Activated naive CD4-positive, alpha-beta T cell treated with anti-CD3 and anti-CD28 coated beads, Interleukin-2, amount 50 U/mL, for 24 hours (primary cell): Measurements from ENCODE around the gene PSMB1.

Experiments used
- H3K27ac Mint-ChIP-seq: one replicate; pipeline ENCODE4 v1.8.0; 2021; ENCODE audit warnings: mild to moderate bottlenecking, mixed read lengths
- H3K27me3 Mint-ChIP-seq: one replicate; pipeline ENCODE4 v1.8.0; 2021; ENCODE audit warnings: mixed read lengths
- H3K36me3 Mint-ChIP-seq: one replicate; pipeline ENCODE4 v1.8.0; 2021; ENCODE audit warnings: mixed read lengths
- H3K4me1 Mint-ChIP-seq: one replicate; pipeline ENCODE4 v1.8.0; 2021; ENCODE audit warnings: mixed read lengths
- H3K4me3 Mint-ChIP-seq: one replicate; pipeline ENCODE4 v1.8.0; 2021; ENCODE audit warnings: mild to moderate bottlenecking, mixed read lengths
- H3K9me3 Mint-ChIP-seq: one replicate; pipeline ENCODE4 v1.8.0; 2021; ENCODE audit warnings: mixed read lengths

The PSMB1 gene

GRCh38 chr6:170497841-170498301 is 55.2 kb downstream of the PSMB1 start:
- Mint-ChIP-seq H3K4me3 (no peak overlapping the region), H3K27me3 (peaks cover 45% of the 10 kb centered on the region), H3K4me1 (peaks cover 5% of the 10 kb centered on the region), H3K36me3 (peaks cover 13% of the 10 kb centered on the region), H3K27ac (no peak overlapping the region), H3K9me3 (peaks cover 5% of the 10 kb centered on the region)

- H3K27ac Mint-ChIP-seq: no peak overlapping the region
- H3K36me3 Mint-ChIP-seq: no peaks in the 10 kb centered on the region
- no peaks in the 10 kb centered on the region for H3K9me3 Mint-ChIP-seq
- H3K4me3 Mint-ChIP-seq: no peak overlapping the region
- H3K27me3 Mint-ChIP-seq: peaks cover 22% of the 10 kb centered on the region
- H3K4me1 Mint-ChIP-seq: no peaks in the 10 kb centered on the region
Measured at GRCh38 chr6:170493354-170493753, 59.8 kb downstream of the PSMB1 start.

GRCh38 chr6:170490259-170490658 is 62.8 kb downstream of the PSMB1 start:
- H3K27me3 Mint-ChIP-seq: peaks cover 19% of the 10 kb centered on the region
- no peaks in the 10 kb centered on the region for H3K4me1 Mint-ChIP-seq
- H3K4me3 Mint-ChIP-seq: no peak overlapping the region
- H3K36me3 Mint-ChIP-seq: no peaks in the 10 kb centered on the region
- H3K27ac Mint-ChIP-seq: no peak overlapping the region
- H3K9me3 Mint-ChIP-seq: no peaks in the 10 kb centered on the region

GRCh38 chr6:170489836-170490235 is 63.3 kb downstream of the PSMB1 start:
- no peak overlapping the region for H3K4me3 Mint-ChIP-seq
- H3K27me3 Mint-ChIP-seq: peaks cover 20% of the 10 kb centered on the region
- H3K27ac Mint-ChIP-seq: no peak overlapping the region
- H3K36me3 Mint-ChIP-seq: no peaks in the 10 kb centered on the region
- H3K9me3 Mint-ChIP-seq: no peaks in the 10 kb centered on the region
- no peaks in the 10 kb centered on the region for H3K4me1 Mint-ChIP-seq

- Mint-ChIP-seq H3K4me3 (no peak overlapping the region), H3K4me1 (no peaks in the 10 kb centered on the region), H3K9me3 (no peaks in the 10 kb centered on the region), H3K36me3 (no peaks in the 10 kb centered on the region), H3K27me3 (peaks cover 13% of the 10 kb centered on the region), H3K27ac (no peak overlapping the region)
Measured at GRCh38 chr6:170487707-170488329, 65.3 kb downstream of the PSMB1 start.

- no peaks in the 10 kb centered on the region for H3K4me1 Mint-ChIP-seq
- H3K36me3 Mint-ChIP-seq: no peaks in the 10 kb centered on the region
- no peaks in the 10 kb centered on the region for H3K9me3 Mint-ChIP-seq
- H3K27ac Mint-ChIP-seq: no peak overlapping the region
- no peak overlapping the region for H3K4me3 Mint-ChIP-seq
- H3K27me3 Mint-ChIP-seq: peaks cover 14% of the 10 kb centered on the region
Measured at GRCh38 chr6:170485159-170485558, 67.9 kb downstream of the PSMB1 start.
